ENCODE measurements around the gene KLHL6. TPM values are rescaled to one million over a fixed set of nuclear protein-coding genes. Genes with fewer than 3 reads are reported as not detected.

Gene KLHL6
- total and polyA plus RNA-seq, 2 of the 8 experiments (the other 6 are each of a cell fraction or from before 2014, with no cell fraction given) = 0.05 TPM; not detected in 1

GRCh38 chr3:183553334-183554026 is 2.0 kb downstream of the KLHL6 start (continued):
- TF ChIP-seq CHD7 (IDR thresholded peaks at IDR 0.05; ENCODE audit: insufficient replicate concordance, low read length) (no peak), CHD2 (IDR thresholded peaks at IDR 0.05; ENCODE audit: low read length) (no peak), RBBP5 (IDR thresholded peaks at IDR 0.05; ENCODE audit: borderline replicate concordance, low read depth, low read length) (no peak)
